GM21717 (cell line): ENCODE data around the gene MYOM1.
"Not testable (repeated sequence)": the region's sequence is repeated elsewhere in the genome, so short reads cannot be mapped to it uniquely, and the experiment has no call there.

Source experiments
- ATAC-seq: cut with Tn5 transposase; IDR thresholded peaks from one replicate; pipeline ENCODE4 v1.9.1; 2021; ENCODE audit warnings: mild to moderate bottlenecking, moderate library complexity; ENCODE audit not compliant: unreplicated experiment

MYOM1 gene

GRCh38 chr18:3041843-3042242 is 177.9 kb downstream of the MYOM1 start:
- ATAC-seq: no peak

- ATAC-seq: no peak
Observed at GRCh38 chr18:3040881-3041280, 178.9 kb downstream of the MYOM1 start.

GRCh38 chr18:3040173-3040572 is 179.6 kb downstream of the MYOM1 start:
- ATAC-seq: no peak

GRCh38 chr18:3037423-3037915 is 182.3 kb downstream of the MYOM1 start:
- ATAC-seq: peak; percentile 97

- ATAC-seq: no peak
Observed at GRCh38 chr18:3036108-3036507, 183.7 kb downstream of the MYOM1 start.

GRCh38 chr18:3035635-3036034 is 184.1 kb downstream of the MYOM1 start:
- no peak for ATAC-seq

GRCh38 chr18:3032721-3033120 is 187.0 kb downstream of the MYOM1 start:
- no peak for ATAC-seq

GRCh38 chr18:3029215-3029952 is 190.4 kb downstream of the MYOM1 start:
- ATAC-seq: no peak

- not testable (repeated sequence) for ATAC-seq
Observed at GRCh38 chr18:3028115-3028514, 191.7 kb downstream of the MYOM1 start.

- no peak for ATAC-seq
Observed at GRCh38 chr18:3027370-3027891, 192.3 kb downstream of the MYOM1 start.

GRCh38 chr18:3025544-3025943 is 194.2 kb downstream of the MYOM1 start:
- ATAC-seq: no peak

- not testable (repeated sequence) for ATAC-seq
Observed at GRCh38 chr18:3023603-3024002, 196.2 kb downstream of the MYOM1 start.
